GM19438 (cell line): ENCODE measurements around the gene MDK.

Source experiments
- ATAC-seq: cut with Tn5 transposase; IDR thresholded peaks from one replicate; pipeline ENCODE4 v1.9.1; 2021; ENCODE audit warnings: low read depth; ENCODE audit not compliant: unreplicated experiment

MDK gene

GRCh38 chr11:46347637-46348311, 33.7 kb upstream of the MDK start:
- ATAC-seq: peak; percentile 0

GRCh38 chr11:46348566-46349401, 32.7 kb upstream of the MDK start:
- no peak for ATAC-seq

GRCh38 chr11:46350695-46351094, 30.8 kb upstream of the MDK start:
- ATAC-seq: no peak

- no peak for ATAC-seq
Measured at GRCh38 chr11:46351148-46351547, 30.3 kb upstream of the MDK start.

- no peak for ATAC-seq
Measured at GRCh38 chr11:46351606-46352005, 29.9 kb upstream of the MDK start.

GRCh38 chr11:46352063-46352841, 29.2 kb upstream of the MDK start:
- no peak for ATAC-seq

- no peak for ATAC-seq
Measured at GRCh38 chr11:46353698-46354097, 27.8 kb upstream of the MDK start.

- ATAC-seq: no peak
Measured at GRCh38 chr11:46356924-46357482, 24.5 kb upstream of the MDK start.

GRCh38 chr11:46357483-46357936, 24.0 kb upstream of the MDK start:
- ATAC-seq: no peak

GRCh38 chr11:46359953-46360352, 21.5 kb upstream of the MDK start:
- no peak for ATAC-seq

- no peak for ATAC-seq
Measured at GRCh38 chr11:46360878-46361277, 20.6 kb upstream of the MDK start.

- ATAC-seq: peak; percentile 82
Measured at GRCh38 chr11:46361283-46362155, 19.9 kb upstream of the MDK start.

GRCh38 chr11:46362156-46363030, 19.1 kb upstream of the MDK start:
- no peak for ATAC-seq

GRCh38 chr11:46363031-46363407, 18.4 kb upstream of the MDK start:
- no peak for ATAC-seq

- no peak for ATAC-seq
Measured at GRCh38 chr11:46363455-46364005, 17.9 kb upstream of the MDK start.

- no peak for ATAC-seq
Measured at GRCh38 chr11:46364056-46364455, 17.4 kb upstream of the MDK start.

- no peak for ATAC-seq
Measured at GRCh38 chr11:46364791-46365190, 16.7 kb upstream of the MDK start.

GRCh38 chr11:46366260-46366659, 15.2 kb upstream of the MDK start:
- no peak for ATAC-seq
